Uterus (tissue), 2 donors: ENCODE measurements around the gene LRP1B.
"Not testable (repeated sequence)": the region's sequence is repeated elsewhere in the genome, so short reads cannot be mapped to it uniquely, and the experiment has no call there.

Experiments used
- CTCF ChIP-seq, 4 experiments: fragments of 200-600 bp in 2 of 4; fragments of 450-650 bp in 2 of 4; sonication (generic) in 2 of 4; IDR thresholded peaks; one replicate each; pipeline ENCODE4 v1.5.1; 2016 to 2019; ENCODE audit warnings: antibody characterized with exemption in 4 of 4, mild to moderate bottlenecking in 2 of 4, moderate library complexity in 1 of 4
- POLR2A ChIP-seq, 2 donors: fragments of 450-650 bp; IDR thresholded peaks; one replicate each; pipeline ENCODE4 v1.6.1; 2016; ENCODE audit warnings: antibody characterized with exemption in 2 of 2, mild to moderate bottlenecking in 1 of 2, moderate library complexity in 1 of 2

GRCh38 chr2:140415035-140415434 lies 1715.8 kb downstream of the LRP1B start:
- TF ChIP-seq CTCF, POLR2A (IDR thresholded peaks at IDR 0.05): not testable (repeated sequence)
